GOT3 (cell line): Measurements from ENCODE around the gene EHMT1.
A peak's percentile ranks its signal among the peaks of the same experiment; 100 is the strongest.

Experiments
- DNase-seq: peaks from one replicate; lab custom pipeline; 2025; ENCODE audit warnings: mixed read lengths; lab: John Stamatoyannopoulos, UW

Gene EHMT1

DNA sequence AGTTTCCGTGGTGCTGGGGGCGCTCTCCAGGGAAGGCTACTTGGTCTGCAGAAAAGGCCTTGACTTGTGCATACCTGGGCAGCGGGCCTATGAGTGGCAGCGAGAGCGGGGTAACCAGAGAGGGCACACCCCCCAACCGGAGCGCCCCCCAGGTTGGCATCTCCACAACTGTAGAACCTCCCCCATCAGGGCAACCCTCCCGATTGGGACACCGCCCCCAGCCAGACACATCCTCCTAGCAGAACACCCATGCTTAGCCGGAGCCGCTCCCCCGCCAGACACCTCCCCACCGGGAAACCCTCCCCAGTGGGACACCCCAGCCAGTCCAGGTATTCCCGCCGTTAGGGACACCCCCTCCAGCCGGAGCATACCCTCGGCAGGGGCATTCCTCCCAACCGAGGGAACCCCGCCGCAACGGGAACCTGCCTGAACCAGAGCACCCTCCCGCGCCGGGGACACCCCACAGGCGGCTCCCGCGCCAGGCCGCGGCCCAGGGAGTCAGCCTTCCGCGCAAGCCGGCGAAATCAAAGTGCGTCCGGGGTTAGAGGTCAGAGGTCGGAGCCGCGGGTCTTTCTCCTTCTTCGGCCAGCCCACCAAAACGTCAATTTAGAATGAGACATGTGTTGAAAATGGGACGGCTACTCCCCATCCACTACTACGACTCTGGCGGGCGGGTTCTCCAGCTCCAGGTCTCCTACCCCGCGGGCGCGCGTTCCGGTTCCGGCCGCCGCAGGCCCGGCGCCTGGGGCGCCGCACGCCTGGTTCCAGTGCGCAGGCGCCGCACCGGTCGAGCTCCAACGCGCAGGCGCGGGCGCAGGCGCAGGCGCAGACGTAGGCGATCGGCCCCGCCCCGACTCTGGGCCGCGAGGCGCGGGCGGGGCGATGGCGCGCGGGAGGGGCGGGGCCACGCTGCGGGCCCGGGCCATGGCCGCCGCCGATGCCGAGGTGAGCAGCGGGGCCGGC lies at the start of gene EHMT1:
TSS of gene EHMT1 (plus strand) at position 901 of the 963 bp plus-strand sequence. CDS start at position 925, 24 bp downstream.
- DNase-seq, result peak; percentile 53

DNA sequence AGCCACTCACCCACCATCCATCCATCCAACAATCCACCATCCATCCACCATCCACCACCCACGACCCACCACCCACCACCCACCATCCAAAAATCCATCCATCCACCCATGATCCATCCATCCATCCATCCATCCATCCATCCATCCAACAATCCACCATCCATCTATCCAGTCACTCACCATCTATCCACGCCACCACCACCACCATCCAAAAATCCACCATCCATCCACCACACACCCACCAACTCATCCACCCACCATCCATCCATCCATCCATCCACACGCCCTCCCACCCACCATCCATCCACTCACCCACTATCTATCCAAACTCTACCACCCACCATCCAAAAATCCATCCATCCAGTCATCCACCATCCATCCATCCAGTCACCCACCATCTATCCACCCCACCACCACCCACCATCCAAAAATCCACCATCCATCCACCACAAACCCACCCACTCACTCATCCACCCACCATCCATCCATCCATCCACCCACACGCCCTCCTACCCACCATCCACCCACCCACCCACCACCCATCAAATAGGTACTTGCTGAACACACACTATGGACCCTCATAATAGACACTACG lies 49.1 kb upstream of the EHMT1 start:
- no peak for DNase-seq

DNA sequence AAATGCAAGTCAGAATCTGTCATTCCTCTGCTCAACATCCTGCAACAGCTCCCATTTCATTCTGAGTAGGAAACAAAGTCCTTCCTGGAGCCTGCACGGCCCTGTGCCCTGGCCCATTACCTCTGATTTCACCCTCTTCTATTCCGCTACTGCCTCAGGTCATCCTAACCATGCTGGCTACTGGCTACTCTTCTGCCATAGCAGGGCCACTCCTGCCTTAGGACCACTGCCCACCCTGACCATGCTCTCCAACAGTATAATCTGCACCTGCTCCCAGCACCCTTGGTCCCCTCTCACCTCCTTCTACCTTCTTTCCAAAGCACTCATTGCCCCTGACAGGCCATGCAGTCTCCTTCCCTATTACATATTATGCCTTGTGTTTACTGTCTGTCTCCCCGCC lies 48.2 kb upstream of the EHMT1 start:
- DNase-seq, result no peak

DNA sequence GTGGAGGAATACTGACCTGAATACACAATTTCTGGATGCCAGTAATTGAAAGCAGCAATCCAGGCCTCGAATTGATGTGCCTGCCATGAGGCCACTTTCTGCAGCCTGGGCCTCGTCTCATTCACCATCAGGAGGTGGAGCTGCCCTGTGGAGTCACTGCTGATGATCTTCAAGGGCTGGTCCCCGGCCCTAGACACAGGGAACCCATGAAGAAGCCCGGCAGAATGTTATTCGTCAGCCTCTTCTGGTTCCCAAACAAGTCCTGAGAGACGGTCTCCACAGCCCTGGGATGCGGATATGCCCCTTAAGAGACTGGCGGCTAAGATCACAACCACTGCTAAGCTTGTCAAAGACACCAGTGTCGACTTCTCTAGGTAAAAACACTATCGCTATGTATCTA lies 44.6 kb upstream of the EHMT1 start:
- no peak for DNase-seq

DNA sequence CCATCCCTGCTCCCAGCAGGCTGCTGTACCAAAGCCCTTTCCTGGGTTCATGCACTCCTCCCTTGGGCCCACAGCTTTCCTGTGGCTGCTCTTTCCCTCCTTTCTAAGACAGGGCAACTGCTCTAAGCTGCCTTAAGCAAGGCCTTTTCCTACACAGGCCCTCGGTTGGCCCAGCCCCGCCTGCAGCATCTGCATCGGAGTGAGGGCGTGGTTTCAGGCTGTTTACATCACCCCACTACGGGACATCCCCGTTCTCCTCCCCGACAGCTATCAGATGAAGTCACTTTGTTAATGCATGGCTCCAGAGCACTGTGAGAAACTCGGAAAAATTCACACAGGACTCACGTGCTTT lies 43.5 kb upstream of the EHMT1 start:
- no peak for DNase-seq

DNA sequence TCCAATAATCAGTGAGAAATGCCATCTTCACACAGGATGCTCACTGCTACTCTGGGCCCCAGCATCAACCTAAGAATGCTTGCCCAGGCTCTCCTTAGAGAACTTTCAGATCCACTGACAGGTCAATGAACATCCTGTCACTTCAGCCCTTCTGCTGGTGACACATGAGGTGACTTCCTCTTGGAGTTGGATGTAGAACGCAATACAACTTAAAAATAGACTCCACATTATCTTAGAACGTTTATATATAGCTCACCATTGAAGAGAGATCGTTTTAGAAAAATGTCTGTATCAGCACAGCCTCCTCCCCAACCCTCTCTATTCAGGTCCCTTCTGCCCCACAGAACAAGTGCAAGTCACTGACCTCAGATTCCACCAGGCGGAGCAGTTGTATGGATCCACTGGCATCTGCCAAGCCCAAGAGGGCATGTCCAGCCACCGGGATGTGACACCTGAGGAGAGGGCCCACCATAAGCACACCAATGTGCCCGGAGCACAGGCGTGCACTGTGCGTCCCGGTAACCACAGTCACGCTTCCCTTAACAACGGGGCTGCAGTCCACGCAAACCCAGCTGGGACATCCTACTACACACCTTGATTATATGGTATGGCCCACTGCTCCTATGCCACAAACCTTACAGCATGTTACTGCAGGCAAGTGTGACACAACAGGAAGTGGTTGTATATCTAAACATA lies 42.9 kb upstream of the EHMT1 start:
- DNase-seq, result no peak

DNA sequence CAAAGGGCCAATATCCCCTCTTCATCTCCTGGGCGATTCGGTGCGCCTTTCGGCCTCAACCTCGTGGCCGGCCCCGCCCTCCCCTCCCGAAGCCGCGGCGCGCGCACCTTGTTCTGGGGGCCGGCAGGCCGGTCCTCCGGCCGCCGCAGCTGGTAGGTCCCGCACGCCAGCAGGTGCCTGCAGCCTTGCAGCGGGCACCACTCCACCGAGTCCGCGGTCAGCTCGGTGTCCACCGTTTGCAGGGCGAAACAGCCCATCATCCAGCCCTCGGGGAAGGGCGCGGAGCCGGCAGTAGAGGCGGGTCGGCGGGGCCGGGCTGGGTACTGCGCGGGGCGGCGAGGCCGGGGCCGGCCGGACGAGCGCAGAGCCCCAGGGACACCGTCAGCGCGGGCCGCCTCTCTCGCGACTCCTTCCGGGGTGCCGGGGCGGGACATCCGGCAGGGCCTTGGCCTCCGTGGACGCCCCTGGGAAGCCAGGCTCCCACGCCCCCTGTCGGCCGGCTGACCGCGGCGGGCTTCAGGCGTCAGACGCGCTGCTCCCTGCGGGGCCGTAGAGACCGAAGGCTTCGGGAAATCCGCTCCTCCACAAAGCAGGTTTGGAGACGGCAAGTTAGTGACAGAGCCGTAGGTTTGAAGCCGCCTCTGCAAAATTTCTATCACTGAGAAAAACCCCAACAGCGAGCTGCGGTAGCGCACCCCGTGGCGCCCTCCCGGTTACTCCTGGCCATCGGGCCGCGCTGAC lies 40.1 kb upstream of the EHMT1 start, which contains the start of gene DPH7:
TSS of gene DPH7 (minus strand) at position 408 of the 741 bp plus-strand sequence. CDS start at position 260, 148 bp downstream.
- peak; percentile 49 for DNase-seq

DNA sequence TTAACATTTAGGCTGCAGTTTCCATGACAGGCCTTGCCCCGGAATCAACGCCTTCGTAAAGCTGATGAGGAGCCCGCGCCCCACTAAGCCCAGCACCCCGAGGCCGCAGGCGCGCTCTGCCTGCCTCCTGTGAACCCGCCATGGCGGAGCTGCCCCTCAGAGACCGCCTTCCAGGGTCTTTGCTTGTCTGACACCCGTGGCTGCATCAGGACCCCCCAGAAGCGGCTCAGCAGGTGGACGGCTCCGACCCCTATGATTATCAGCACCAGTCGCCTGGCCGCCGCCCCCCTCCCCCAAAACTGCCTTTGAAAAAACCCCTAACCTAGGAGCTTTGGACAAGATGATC lies 39.6 kb upstream of the EHMT1 start:
- no peak for DNase-seq

DNA sequence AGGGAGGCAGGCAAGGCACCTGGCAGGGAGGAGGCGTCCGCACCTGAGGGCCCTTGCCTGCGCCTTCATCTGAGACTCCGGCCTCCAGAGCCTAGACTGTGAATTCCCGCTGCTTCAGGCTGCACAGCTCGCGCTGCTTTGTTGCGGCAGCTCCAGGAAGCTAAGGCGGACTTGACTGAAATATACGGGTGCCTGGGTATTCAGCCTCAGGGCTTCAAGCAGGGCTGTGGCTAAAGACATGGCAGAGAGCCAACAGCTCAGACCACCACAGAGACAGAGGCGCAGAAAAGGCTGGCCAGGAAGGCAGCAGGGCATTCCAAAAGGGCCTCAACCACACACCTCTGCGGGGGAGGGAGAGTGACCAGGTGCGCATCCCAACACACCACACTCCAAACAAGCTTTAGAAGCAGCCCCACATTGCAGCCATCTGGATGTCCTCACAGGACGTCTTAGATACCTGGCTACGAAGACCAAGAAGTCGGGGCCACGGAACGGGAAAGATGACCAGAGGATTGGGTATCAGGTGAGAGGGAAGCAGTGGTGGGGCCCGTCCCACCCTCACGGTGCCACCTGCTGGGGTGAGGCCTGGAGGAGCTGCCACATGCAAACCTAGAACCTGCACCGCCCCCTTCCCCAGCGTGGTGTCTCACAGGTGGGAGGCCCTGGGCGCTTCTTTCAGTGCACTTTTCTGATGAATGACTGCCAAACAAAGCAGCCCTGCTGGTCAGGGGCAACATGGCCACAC lies 38.4 kb upstream of the EHMT1 start:
- no peak for DNase-seq

DNA sequence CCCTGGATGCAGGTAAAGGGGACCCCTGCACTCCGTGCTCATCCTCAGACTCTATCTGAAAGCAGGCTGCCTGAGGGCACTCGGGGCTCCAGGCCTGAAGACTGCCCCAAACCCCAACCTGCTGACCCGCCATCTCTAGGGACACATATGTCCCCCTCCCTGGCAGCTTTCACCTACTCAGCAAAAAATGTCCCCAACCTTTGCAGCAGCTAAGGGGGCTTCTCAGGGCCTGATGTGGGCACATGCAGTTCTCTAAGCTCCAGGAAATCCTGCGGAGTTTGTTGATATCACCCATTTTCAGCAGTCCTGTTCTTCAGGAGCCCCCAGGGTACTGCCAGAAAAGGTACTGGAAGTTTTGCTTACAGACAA lies 37.9 kb upstream of the EHMT1 start:
- no peak for DNase-seq

DNA sequence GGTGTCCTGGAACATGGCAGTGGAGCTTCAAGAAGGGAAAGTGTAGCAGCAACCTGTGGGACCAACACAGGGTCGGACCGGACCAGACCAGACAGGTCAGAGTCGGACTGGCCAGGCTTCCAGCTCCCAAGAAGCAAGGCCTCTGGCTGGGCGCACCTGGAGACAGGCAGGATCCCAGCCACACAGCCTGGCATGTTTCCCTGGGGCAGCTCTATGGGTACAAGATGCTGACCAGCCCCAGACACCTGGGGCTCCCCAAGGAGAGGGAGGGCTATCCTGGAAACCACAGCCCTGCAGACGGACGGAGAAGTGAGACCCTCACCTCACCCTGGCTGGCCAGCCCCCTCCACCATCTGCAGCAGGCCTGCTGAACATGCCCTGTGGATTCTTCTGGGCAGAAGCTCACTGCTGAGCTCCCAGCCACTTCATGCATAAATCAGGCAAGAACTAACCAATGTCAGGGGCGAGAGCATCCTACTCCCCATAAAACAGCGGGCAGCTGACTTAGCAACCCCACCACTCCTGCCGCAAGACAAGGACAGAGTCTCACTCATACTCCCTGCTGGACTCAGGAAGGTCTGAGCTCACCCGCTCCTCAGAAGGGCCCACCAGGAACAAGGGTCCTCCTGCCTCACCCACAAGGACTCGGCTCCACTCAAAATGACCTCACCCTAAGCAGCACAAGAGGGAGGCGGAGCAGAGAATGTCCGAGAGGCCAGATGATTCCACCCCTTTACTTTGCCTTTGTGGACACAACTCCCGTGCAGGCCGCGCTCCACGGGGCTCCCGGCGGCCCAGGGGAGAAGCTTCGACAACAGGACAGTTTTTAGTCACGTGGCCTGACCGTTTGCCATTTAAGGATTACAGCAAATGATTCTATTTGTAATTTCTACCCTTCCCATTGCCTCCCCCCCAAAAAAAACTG lies 37.2 kb upstream of the EHMT1 start:
- no peak for DNase-seq

DNA sequence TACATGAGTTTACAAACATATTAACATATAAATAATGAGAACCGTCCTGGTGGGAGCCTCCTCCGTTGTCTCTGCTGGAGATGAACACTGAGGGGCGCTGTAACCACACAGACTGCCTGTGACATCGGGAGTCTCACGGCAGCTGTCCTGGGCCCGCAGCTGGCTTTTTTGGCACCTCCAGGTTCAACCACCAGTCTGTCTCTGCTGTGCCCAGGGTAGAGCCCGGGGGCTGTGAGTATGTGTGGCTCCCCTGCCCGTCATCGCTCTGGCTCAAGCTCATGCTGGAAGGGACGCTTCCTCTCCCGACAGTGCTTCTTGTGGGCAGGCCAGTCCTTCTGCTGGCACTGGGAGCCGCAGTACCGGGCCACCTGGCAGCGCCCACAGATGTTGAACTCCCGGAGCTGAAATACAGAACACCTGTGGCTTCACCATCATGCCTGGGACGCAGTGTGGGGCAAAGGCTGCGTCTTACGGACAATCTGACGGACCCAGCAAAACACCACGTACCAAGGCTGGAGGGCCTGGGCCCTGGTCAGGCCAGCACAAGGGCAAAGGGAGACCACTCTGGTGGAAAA lies 36.4 kb upstream of the EHMT1 start:
- no peak for DNase-seq

DNA sequence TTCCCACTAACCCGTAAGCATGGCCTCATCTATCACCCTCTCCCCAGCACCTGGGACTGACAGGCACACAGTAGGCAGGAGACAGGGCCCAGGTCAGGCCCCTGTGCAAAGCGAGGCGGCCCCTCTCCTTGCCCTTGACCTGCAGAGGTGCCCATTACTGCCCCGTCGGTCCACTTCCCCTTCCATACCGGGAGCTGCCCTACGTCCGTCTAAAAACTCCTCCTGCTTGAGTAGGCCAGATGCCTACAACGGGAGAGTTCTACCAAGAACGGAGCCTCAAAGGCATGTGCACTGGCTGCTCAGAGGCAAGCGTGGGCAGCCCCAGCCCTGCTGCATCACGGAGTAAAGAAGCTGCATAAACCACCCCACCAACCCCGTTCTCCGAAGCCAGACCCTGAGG lies 35.5 kb upstream of the EHMT1 start:
- no peak for DNase-seq

DNA sequence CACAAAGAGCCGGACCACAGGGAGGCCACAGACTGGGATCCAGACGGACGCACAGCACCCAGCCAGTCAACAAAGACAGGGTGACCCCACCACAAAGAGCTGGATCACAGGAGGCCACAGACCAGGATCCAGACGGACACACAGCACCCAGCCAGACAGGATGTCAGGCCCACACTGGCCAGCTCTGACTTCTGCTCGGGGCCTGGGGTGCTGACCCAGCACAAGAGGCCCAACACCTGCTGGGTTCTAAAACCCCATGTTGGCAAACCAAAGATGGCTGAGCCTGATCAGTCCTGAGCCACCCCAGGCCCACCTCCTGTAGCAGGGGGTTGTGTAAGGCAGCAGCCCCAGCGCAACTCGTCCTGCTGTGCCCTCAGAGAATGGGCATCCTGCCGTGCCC lies 34.8 kb upstream of the EHMT1 start:
- DNase-seq, result no peak

DNA sequence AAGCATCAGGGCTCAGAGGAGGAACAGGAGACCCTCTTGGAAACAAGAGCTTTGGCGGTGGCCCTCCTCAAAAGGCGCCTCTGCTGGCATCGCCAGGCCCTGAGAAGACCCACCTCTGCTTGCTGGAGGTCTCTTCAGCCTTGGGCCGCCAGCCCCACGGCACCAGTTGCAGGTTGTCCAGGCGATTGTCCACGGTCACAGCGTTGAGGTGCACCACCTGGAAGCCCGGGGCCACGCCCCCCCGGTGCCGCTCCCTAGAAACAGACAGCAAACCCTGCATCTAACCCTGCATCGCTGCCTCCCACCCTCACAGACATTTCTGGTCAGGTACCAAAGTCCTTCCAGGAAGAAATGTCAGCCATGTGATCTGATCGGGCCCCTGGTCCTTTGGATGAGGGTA lies 32.0 kb upstream of the EHMT1 start:
- DNase-seq, result no peak

DNA sequence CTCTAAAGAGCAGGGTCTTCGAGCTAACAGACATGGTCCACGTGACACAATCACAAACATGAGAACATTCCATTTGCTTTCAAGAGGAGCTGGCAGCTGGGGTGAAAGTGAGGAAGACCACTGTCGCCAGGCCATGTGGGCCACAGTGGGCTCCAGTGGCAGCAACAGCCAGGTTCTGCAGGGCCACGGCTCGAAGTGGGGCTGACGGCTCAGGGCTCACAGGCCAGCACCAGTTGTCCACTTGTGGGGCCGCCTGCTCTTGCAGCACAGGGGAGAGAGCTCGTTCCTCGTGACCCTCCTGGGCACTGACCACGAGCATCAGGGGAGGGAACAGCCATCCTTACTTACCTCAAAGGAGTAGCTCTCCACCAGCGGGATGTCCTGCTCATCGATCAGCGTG lies 30.5 kb upstream of the EHMT1 start:
- no peak for DNase-seq

DNA sequence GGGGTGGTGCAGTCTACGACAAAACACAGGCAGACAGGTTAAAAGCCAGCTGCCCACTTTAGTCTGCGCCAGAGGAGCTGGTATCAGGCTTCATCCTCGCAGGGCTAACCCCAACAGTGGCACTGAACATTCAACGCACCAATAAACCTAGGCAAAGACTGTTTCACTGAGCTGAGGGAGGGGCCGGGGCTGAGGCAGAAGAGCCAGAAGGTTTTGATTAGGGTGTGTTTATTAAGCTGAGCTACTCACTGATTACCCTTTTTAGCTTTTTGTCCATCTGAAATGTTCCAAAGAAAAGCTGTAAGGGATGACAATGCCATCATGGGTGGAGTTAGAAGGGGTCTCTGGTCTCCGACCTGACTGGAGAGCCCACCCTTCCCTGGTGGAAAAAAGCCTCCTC lies 29.9 kb upstream of the EHMT1 start:
- DNase-seq, result no peak

DNA sequence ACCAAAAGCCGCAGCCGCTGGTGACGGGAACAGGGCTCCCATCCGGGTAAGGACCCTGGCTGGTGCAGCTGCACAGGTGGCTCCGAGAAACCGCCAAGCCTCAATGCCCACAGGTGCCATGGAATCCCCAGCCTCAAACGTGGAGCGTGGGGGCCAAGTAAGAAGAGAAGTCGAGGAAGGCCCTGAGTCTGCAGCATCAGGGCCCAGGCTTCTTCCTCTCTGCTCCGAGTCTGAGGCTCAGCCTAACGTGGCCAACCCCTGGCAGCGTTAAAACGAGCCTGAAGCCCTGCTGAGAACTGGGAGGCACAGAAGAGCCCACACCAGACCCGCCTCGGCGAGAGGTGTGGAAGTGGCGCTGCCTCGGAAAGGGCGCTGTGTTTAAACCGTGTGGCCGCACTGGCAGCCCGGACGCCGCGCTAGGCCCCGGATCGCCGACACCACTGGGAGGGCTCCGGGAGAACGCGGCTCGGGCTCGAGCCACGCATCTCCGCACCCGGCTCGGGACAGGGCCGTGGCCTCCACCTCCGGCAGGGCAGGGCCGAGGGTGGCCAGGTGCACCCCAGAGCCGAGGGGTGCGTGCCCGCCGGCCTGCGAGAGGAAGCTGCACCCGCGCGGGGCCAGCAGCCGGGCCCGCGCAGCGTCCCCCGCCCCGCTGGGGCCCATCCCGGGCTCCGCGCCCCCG lies 29.2 kb upstream of the EHMT1 start:
- no peak for DNase-seq

DNA sequence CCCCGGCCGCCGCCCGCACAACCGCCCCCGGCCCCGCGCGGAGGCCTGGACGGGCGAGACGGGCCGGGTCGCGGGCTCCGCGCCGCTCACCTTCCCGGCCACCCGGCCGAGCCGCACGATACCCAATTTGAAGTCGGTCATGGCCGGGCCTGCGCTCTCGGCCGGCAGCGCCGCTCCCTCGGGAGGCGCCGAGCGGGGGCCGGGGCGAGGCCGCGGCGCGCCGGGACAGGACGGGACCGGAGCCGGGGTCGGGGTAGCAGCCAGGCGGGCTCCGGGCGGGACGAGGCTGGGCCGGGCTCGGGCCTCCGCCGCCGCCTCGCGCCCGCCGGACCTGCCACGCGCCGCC lies 28.7 kb upstream of the EHMT1 start:
- DNase-seq, result no peak
